Prostate gland (tissue), 2 donors: ENCODE results near the gene STK38L. TPM values are rescaled to one million over a fixed set of nuclear protein-coding genes. Genes with fewer than 3 reads are reported as not detected.

Experiments used
- DNase-seq: peaks from one replicate; pipeline ENCODE4 v3.0.0-alpha.2; 2019; ENCODE audit warnings: low spot score
- H3K27ac ChIP-seq, 2 donors: fragments of 200-600 bp; sonication (generic); 2 replicates each; pipeline ENCODE4 v1.5.1; 2017 to 2019
- H3K27me3 ChIP-seq: fragments of 200-600 bp; sonication (generic); replicated peaks from 2 replicates; pipeline ENCODE4 v1.5.1; 2019; ENCODE audit not compliant: insufficient read depth
- H3K36me3 ChIP-seq, 2 donors: fragments of 200-600 bp; sonication (generic); 1 replicate in 1 of 2; 2 replicates in 1 of 2; pipeline versions ENCODE4 v1.5.1 to v1.8.1; 2017 to 2019
- H3K4me1 ChIP-seq: fragments of 200-600 bp; sonication (generic); replicated peaks from 2 replicates; pipeline ENCODE4 v1.5.1; 2019
- H3K4me3 ChIP-seq, 2 donors: fragments of 200-600 bp; sonication (generic); 2 replicates each; pipeline ENCODE4 v1.5.1; 2017 to 2019
- H3K9me3 ChIP-seq: fragments of 200-600 bp; sonication (generic); 2 replicates; pipeline ENCODE4 v1.5.1; 2017
- POLR2A ChIP-seq: fragments of 450-650 bp; IDR thresholded peaks from one replicate; pipeline ENCODE4 v1.6.1; 2016; ENCODE audit warnings: antibody characterized with exemption, mild to moderate bottlenecking
- POLR2AphosphoS5 ChIP-seq: sonication (generic); formaldehyde crosslinking; IDR thresholded peaks from one replicate; pipeline ENCODE4 v1.6.1; 2017; ENCODE audit warnings: antibody characterized with exemption
- WGBS: methylation state at CpG from one replicate; pipeline ENCODE4 v1.1.5; 2018; 5-methylcytosine and 5-hydroxymethylcytosine counted together
- intact Hi-C: fragments of 100-400 bp; cut with DNase I; formaldehyde crosslinking; loops from one replicate; pipeline ENCODE4 v1.14.2; 2022
- total RNA-seq, 2 donors: library from RNA; depleted of rRNA; stranded (reverse); fragments of >200 nt; gene quantifications; one replicate each; pipeline ENCODE4 v1.1.0, GENCODE V29; 2016
- TF ChIP-seq, protein P1 (sequence below), 4 experiments: fragments of 200-600 bp in 2 of 4; fragments of 450-650 bp in 2 of 4; sonication (generic) in 2 of 4; IDR thresholded peaks; 1 replicate in 3 of 4; 2 replicates in 1 of 4; pipeline ENCODE4 v1.5.1; 2016 to 2019; ENCODE audit warnings: antibody characterized with exemption in 4 of 4, mild to moderate bottlenecking in 2 of 4, moderate library complexity in 2 of 4

Gene STK38L
- total RNA-seq, 2 donors from 2014 or later = 25.3 to 37.1 TPM

DNA sequence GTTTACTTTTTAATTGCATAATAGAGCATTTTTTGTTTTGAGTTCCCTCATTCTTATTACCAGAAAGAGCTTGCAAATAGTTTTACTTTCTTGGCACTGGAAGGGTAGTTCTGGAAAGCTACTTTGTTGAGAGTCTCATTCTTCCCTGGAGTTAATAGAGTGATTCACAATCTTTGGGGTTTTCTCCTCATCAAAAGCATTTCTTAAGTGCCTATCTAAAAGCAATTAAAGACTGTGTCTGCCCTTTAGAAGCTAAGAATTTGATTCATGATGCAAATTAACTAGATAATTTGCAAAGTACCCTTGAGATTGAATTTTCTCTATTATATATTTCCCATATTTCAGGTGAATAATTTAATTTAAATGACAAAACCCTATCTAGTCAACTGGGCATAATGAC lies 80.4 kb downstream of the STK38L start:
- Histone ChIP-seq H3K27me3 (no peaks in the 10 kb centered on the region), H3K27ac (no peak overlapping the region), H3K4me1 (no peaks in the 10 kb centered on the region), H3K9me3 (no peaks in the 10 kb centered on the region), H3K36me3 (no peaks in the 10 kb centered on the region), H3K4me3 (no peak overlapping the region)
- TF ChIP-seq POLR2AphosphoS5 (no peak), POLR2A (no peak)
- TF ChIP-seq, protein P1, sequence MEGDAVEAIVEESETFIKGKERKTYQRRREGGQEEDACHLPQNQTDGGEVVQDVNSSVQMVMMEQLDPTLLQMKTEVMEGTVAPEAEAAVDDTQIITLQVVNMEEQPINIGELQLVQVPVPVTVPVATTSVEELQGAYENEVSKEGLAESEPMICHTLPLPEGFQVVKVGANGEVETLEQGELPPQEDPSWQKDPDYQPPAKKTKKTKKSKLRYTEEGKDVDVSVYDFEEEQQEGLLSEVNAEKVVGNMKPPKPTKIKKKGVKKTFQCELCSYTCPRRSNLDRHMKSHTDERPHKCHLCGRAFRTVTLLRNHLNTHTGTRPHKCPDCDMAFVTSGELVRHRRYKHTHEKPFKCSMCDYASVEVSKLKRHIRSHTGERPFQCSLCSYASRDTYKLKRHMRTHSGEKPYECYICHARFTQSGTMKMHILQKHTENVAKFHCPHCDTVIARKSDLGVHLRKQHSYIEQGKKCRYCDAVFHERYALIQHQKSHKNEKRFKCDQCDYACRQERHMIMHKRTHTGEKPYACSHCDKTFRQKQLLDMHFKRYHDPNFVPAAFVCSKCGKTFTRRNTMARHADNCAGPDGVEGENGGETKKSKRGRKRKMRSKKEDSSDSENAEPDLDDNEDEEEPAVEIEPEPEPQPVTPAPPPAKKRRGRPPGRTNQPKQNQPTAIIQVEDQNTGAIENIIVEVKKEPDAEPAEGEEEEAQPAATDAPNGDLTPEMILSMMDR (IDR thresholded peaks at IDR 0.05) = no peak
- intact Hi-C loops = no loop called here
- DNase-seq = no peak

DNA sequence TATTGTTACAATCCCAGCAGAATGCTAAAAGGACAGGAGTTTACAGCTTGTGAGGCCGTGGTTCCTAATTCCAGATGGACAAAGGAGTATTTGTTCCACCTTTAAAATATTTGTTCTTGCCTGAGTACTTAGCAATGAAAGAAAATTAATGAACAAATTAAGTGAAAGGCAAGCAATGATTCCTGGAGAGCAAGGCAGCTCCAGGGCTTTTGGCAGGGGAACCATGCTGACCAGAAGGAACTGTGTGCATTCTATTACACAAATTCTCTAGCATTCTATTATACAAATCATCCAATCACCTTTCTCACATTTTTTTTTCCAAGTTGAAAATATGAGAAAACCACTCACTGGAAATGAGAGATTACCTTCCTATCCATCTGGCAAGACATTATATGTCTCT lies 86.8 kb downstream of the STK38L start:
- peak; percentile 6 for DNase-seq
- H3K4me3 ChIP-seq = no peak overlapping the region

DNA sequence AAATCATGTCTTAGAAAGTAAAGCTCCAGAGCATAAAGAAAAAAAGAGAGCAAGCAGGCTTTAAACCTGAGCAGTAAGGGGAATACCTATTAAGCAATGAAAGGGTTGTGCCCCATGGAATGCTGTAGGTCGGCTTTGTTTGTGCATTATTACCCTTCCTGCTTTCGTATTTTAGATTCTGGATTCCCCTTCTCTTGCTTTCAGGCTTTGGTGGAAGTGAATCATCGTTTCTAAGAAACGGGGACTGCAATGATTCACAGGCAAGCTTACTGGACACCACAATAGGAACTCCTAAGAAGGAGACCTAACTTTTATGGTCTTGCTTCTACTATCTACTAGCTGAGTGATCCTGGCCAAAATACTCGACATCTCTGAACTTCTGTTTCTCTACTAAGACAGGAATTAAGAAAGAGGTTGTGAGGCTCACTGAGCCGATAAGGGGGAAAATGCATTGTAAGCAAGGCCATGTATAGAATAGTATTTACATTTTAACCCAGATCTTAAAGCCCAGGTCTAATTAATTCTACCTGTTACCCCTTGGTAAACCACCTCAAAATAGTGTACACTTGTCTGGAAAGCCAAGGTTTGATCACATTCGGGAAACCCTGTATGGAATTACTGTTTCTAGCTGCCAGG lies 87.3 kb downstream of the STK38L start:
- WGBS = 23% methylated on average over 7 of the region's 7 CpGs
- intact Hi-C loops = no loop called here
- Histone ChIP-seq H3K27ac (no peak overlapping the region), H3K4me1 (no peaks in the 10 kb centered on the region), H3K27me3 (no peaks in the 10 kb centered on the region), H3K9me3 (no peaks in the 10 kb centered on the region), H3K36me3 (no peaks in the 10 kb centered on the region), H3K4me3 (no peak overlapping the region)
- TF ChIP-seq POLR2A = no peak
- TF ChIP-seq POLR2AphosphoS5 = peak; percentile 69
- TF ChIP-seq, protein P1 (IDR thresholded peaks at IDR 0.05) = no peak
- DNase-seq = peak; percentile 25

More for the DNA sequence above, 86.8 kb downstream of the STK38L start:
- no peaks in the 10 kb centered on the region for H3K36me3 ChIP-seq
- H3K9me3 ChIP-seq = no peaks in the 10 kb centered on the region
- 37% methylated on average over 1 of the region's 1 CpG for WGBS
- no peak for TF ChIP-seq POLR2A
- TF ChIP-seq POLR2AphosphoS5 = no peak
- TF ChIP-seq, protein P1 (IDR thresholded peaks at IDR 0.05) = no peak
- H3K27ac ChIP-seq = no peak overlapping the region
- H3K4me1 ChIP-seq = no peaks in the 10 kb centered on the region
- intact Hi-C loops = no loop called here
- no peaks in the 10 kb centered on the region for H3K27me3 ChIP-seq

DNA sequence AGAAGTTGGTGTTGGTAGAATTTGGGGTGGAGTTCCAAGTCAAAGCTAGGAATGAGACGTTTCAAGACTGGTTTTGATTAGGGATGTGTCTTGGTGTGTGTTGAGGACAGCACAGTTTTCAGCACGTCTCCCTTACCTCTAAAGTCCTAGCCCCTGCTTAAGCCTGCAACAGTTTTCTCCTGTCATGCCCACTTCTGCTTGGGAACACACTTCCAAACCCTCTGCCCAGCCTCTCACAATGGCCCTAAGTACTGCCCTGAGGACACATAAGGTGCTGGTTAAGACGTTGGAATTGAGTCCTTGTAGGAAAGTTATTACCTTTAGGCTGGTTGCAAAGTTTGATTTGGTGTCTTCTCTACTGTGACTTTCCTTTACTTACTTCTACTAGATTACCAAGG lies 87.8 kb downstream of the STK38L start:
- no peak for DNase-seq
- no peaks in the 10 kb centered on the region for H3K9me3 ChIP-seq
- H3K36me3 ChIP-seq = no peaks in the 10 kb centered on the region
- no peaks in the 10 kb centered on the region for H3K4me1 ChIP-seq
- H3K27ac ChIP-seq = no peak overlapping the region
- no peaks in the 10 kb centered on the region for H3K27me3 ChIP-seq
- 52% methylated on average over 3 of the region's 3 CpGs for WGBS
- intact Hi-C loops = no loop called here
- no peak overlapping the region for H3K4me3 ChIP-seq
- TF ChIP-seq POLR2A (no peak), POLR2AphosphoS5 (no peak)
- TF ChIP-seq, protein P1 (IDR thresholded peaks at IDR 0.05) = no peak

DNA sequence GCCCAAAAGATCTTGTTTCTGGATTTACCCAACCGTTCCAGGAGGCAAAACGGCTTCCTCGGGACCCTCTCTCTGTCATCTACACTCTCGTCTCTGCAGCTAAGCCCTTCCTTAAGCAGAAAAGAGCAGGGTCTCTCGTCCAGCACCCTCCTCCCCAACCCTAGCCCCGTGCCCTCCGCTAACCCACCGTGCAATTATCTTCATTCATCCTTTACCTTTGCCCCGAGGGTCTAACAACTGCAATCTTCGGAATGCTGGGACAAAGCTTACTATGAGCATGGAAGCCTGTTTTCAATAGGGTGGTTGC lies 88.3 kb downstream of the STK38L start:
- no peaks in the 10 kb centered on the region for H3K36me3 ChIP-seq
- no peaks in the 10 kb centered on the region for H3K27me3 ChIP-seq
- no peaks in the 10 kb centered on the region for H3K4me1 ChIP-seq
- H3K27ac ChIP-seq = no peak overlapping the region
- H3K9me3 ChIP-seq = no peaks in the 10 kb centered on the region
- WGBS = 9% methylated on average over 10 of the region's 10 CpGs
- intact Hi-C loops = no loop called here
- TF ChIP-seq POLR2A (no peak), POLR2AphosphoS5 (no peak)
- TF ChIP-seq, protein P1 (IDR thresholded peaks at IDR 0.05) = no peak
- peak overlapping the region; percentile 46 to 51 for H3K4me3 ChIP-seq
- no peak for DNase-seq
